T-helper 17 cell (primary cell): Measurements from ENCODE around the gene STARD10. TPM values are rescaled to one million over a fixed set of nuclear protein-coding genes. Genes with fewer than 3 reads are reported as not detected.

ENCODE experiments used
- ATAC-seq: fragments of 150-1000 bp; cut with Tn5 transposase; 2 replicates; pipeline ENCODE4 v1.10.0; 2021; ENCODE audit warnings: mild to moderate bottlenecking, moderate library complexity
- DNase-seq, 3 donors: peaks; one replicate each; pipeline versions ENCODE4 v3.0.0 to v3.0.0-alpha.2; 2020 to 2021
- H3K9me3 ChIP-seq: one replicate; pipeline ENCODE4 v1.7.0; 2013; ENCODE audit warnings: low read length, mild to moderate bottlenecking; ENCODE audit not compliant: control insufficient read depth, poor library complexity, severe bottlenecking
- H3K27ac Mint-ChIP-seq: one replicate; pipeline ENCODE4 v1.8.0; 2022; ENCODE audit warnings: mild to moderate bottlenecking, moderate library complexity, mixed read lengths
- H3K27me3 Mint-ChIP-seq: one replicate; pipeline ENCODE4 v1.8.0; 2022; ENCODE audit warnings: mixed read lengths
- H3K36me3 Mint-ChIP-seq: one replicate; pipeline ENCODE4 v1.8.0; 2022; ENCODE audit warnings: low read depth, mixed read lengths
- H3K4me1 Mint-ChIP-seq: one replicate; pipeline ENCODE4 v1.8.0; 2022; ENCODE audit warnings: mild to moderate bottlenecking, mixed read lengths
- H3K4me3 Mint-ChIP-seq: one replicate; pipeline ENCODE4 v1.8.0; 2022; ENCODE audit warnings: mild to moderate bottlenecking, moderate library complexity, mixed read lengths
- total RNA-seq, 4 donors: library from RNA in 2 of 4; stranded (reverse) in 2 of 4; gene quantifications; one replicate each; pipeline ENCODE4 v1.2.3 and lab custom pipeline; 2022 to 2026

STARD10 gene
- total RNA-seq, 2 donors from 2014 or later: 12.9 to 17.7 TPM

- Mint-ChIP-seq H3K27ac (peak overlapping the region; percentile 34), H3K4me3 (peak overlapping the region; percentile 43), H3K27me3 (no peaks in the 10 kb centered on the region)
These were observed 28.3 kb upstream of the STARD10 start for GRCh38 chr11:72821920-72822799.

GRCh38 chr11:72821221-72821919, 27.5 kb upstream of the STARD10 start:
- H3K4me1 Mint-ChIP-seq: peaks cover 24% of the 10 kb centered on the region
- peak overlapping the region; percentile 65 for H3K4me3 Mint-ChIP-seq
- H3K9me3 ChIP-seq: no peaks in the 10 kb centered on the region
- H3K36me3 Mint-ChIP-seq: peaks cover 13% of the 10 kb centered on the region
- peak overlapping the region; percentile 47 for H3K27ac Mint-ChIP-seq
- no peaks in the 10 kb centered on the region for H3K27me3 Mint-ChIP-seq
- DNase-seq: no peak
- no peak for ATAC-seq

More at GRCh38 chr11:72821920-72822799, 28.3 kb upstream of the STARD10 start:
- no peaks in the 10 kb centered on the region for H3K9me3 ChIP-seq
- peaks cover 13% of the 10 kb centered on the region for H3K36me3 Mint-ChIP-seq
- DNase-seq (peak; percentile 83 to 92 (median 90)), ATAC-seq (peak; percentile 90)
- H3K4me1 Mint-ChIP-seq: peaks cover 21% of the 10 kb centered on the region

- H3K36me3 Mint-ChIP-seq: peaks cover 13% of the 10 kb centered on the region
- H3K27me3 Mint-ChIP-seq: no peaks in the 10 kb centered on the region
- peaks cover 25% of the 10 kb centered on the region for H3K4me1 Mint-ChIP-seq
- DNase-seq (no peak), ATAC-seq (no peak)
- H3K4me3 Mint-ChIP-seq: peak overlapping the region; percentile 65
- peak overlapping the region; percentile 47 for H3K27ac Mint-ChIP-seq
- H3K9me3 ChIP-seq: no peaks in the 10 kb centered on the region
These were observed 26.7 kb upstream of the STARD10 start for GRCh38 chr11:72820439-72821139.

GRCh38 chr11:72818971-72819370, 25.1 kb upstream of the STARD10 start:
- H3K27me3 Mint-ChIP-seq: no peaks in the 10 kb centered on the region
- no peak overlapping the region for H3K4me3 Mint-ChIP-seq
- H3K36me3 Mint-ChIP-seq: peaks cover 13% of the 10 kb centered on the region
- peaks cover 22% of the 10 kb centered on the region for H3K4me1 Mint-ChIP-seq
- DNase-seq (no peak), ATAC-seq (no peak)
- no peaks in the 10 kb centered on the region for H3K9me3 ChIP-seq
- H3K27ac Mint-ChIP-seq: peak overlapping the region; percentile 81

GRCh38 chr11:72817966-72818365, 24.1 kb upstream of the STARD10 start:
- peaks cover 13% of the 10 kb centered on the region for H3K36me3 Mint-ChIP-seq
- DNase-seq (no peak), ATAC-seq (no peak)
- H3K27me3 Mint-ChIP-seq: no peaks in the 10 kb centered on the region
- no peaks in the 10 kb centered on the region for H3K9me3 ChIP-seq
- peak overlapping the region; percentile 31 for H3K4me3 Mint-ChIP-seq
- H3K27ac Mint-ChIP-seq: peak overlapping the region; percentile 99
- peaks cover 27% of the 10 kb centered on the region for H3K4me1 Mint-ChIP-seq

GRCh38 chr11:72816404-72816990, 22.6 kb upstream of the STARD10 start:
- Mint-ChIP-seq H3K36me3 (peaks cover 13% of the 10 kb centered on the region), H3K4me1 (peaks cover 35% of the 10 kb centered on the region), H3K27ac (peak overlapping the region; percentile 99), H3K4me3 (peak overlapping the region; percentile 99), H3K27me3 (no peaks in the 10 kb centered on the region)
- DNase-seq (no peak), ATAC-seq (no peak)
- H3K9me3 ChIP-seq: no peaks in the 10 kb centered on the region

GRCh38 chr11:72815110-72815618, 21.3 kb upstream of the STARD10 start:
- no peaks in the 10 kb centered on the region for H3K27me3 Mint-ChIP-seq
- peak overlapping the region; percentile 99 for H3K27ac Mint-ChIP-seq
- H3K9me3 ChIP-seq: no peaks in the 10 kb centered on the region
- ATAC-seq (no peak), DNase-seq (no peak)
- peaks cover 39% of the 10 kb centered on the region for H3K4me1 Mint-ChIP-seq
- H3K36me3 Mint-ChIP-seq: peaks cover 14% of the 10 kb centered on the region
- peak overlapping the region; percentile 99 for H3K4me3 Mint-ChIP-seq

GRCh38 chr11:72814286-72815109, 20.7 kb upstream of the STARD10 start, which contains the start of gene ATG16L2:
TSS of gene ATG16L2 (plus strand) at chr11:72814411. CDS start at chr11:72814446, 35 bp downstream.
- Mint-ChIP-seq H3K27me3 (no peaks in the 10 kb centered on the region), H3K36me3 (peaks cover 12% of the 10 kb centered on the region), H3K4me3 (peak within 1 kb of the TSS; percentile 99), H3K4me1 (peaks cover 38% of the 10 kb centered on the region), H3K27ac (peak within 1 kb of the TSS; percentile 99)
- ATAC-seq (peak; percentile 85), DNase-seq (peak; percentile 84 to 91 (median 91))
- H3K9me3 ChIP-seq: no peaks in the 10 kb centered on the region

GRCh38 chr11:72813740-72814285, 20.0 kb upstream of the STARD10 start:
- ATAC-seq: peak; percentile 75
- no peaks in the 10 kb centered on the region for H3K9me3 ChIP-seq
- H3K4me1 Mint-ChIP-seq: peaks cover 36% of the 10 kb centered on the region
- peaks cover 10% of the 10 kb centered on the region for H3K36me3 Mint-ChIP-seq
- H3K27me3 Mint-ChIP-seq: no peaks in the 10 kb centered on the region
- H3K4me3 Mint-ChIP-seq: peak overlapping the region; percentile 99
- DNase-seq: peak in 1 of 3 donors; percentile 76
- peak overlapping the region; percentile 99 for H3K27ac Mint-ChIP-seq

GRCh38 chr11:72812967-72813739, 19.3 kb upstream of the STARD10 start:
- H3K36me3 Mint-ChIP-seq: peaks cover 7% of the 10 kb centered on the region

GRCh38 chr11:72812604-72812966, 18.7 kb upstream of the STARD10 start:
- no peaks in the 10 kb centered on the region for H3K9me3 ChIP-seq
- DNase-seq: no peak
- Mint-ChIP-seq H3K36me3 (peaks cover 4% of the 10 kb centered on the region), H3K4me1 (peaks cover 30% of the 10 kb centered on the region), H3K4me3 (peak overlapping the region; percentile 99), H3K27me3 (no peaks in the 10 kb centered on the region), H3K27ac (peak overlapping the region; percentile 99)
- no peak for ATAC-seq

More at GRCh38 chr11:72812967-72813739, 19.3 kb upstream of the STARD10 start:
- Mint-ChIP-seq H3K4me3 (peak overlapping the region; percentile 99), H3K27me3 (no peaks in the 10 kb centered on the region), H3K4me1 (peaks cover 34% of the 10 kb centered on the region), H3K27ac (peak overlapping the region; percentile 99)
- H3K9me3 ChIP-seq: no peaks in the 10 kb centered on the region
- DNase-seq: peak; percentile 37 to 53 (median 49)
- ATAC-seq: peak; percentile 26
